ENCODE results near the gene TPK1.
"Not testable (repeated sequence)": the region's sequence is repeated elsewhere in the genome, so short reads cannot be mapped to it uniquely, and the experiment has no call there.

Gene TPK1

DNA sequence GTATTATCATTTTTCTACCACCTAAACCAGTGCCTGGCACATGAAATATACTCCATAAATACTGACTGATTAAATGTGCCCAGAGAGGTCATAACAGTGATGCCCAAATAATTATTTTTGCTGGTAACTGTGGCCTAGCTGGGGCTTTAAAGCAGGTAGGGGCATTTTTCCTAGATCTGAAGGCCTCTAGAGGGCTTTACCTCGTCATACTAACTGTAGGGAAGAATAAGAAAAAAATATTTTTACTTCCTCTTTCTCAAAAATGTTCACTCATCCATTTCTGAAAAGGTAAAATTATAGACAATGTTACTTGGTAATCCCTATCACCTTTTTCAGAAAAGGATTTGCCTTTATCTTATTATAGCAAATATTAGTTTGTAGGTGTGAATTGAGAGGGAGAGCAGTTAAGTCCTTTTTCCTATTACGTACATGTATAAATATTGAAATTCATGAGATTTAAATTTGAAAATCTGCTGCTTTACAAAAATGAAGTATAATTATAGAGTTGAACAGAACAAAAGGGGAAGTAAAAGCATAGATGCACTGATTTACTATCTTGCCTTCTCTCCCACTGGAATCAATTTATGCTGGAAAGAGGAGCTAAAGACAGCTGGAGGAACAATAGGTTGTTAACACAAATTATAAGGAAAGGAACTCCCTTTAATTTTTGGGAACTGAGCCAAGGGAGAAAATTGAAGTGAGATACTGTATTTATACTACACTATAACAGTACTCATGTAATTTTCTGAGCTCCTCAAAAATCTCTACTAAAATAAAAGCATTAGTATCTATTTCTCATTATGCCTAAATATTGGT is 360.8 kb downstream of the TPK1 start:
- no peak for DNase-seq (ENCODE audit: low read depth in 2 of 2)

DNA sequence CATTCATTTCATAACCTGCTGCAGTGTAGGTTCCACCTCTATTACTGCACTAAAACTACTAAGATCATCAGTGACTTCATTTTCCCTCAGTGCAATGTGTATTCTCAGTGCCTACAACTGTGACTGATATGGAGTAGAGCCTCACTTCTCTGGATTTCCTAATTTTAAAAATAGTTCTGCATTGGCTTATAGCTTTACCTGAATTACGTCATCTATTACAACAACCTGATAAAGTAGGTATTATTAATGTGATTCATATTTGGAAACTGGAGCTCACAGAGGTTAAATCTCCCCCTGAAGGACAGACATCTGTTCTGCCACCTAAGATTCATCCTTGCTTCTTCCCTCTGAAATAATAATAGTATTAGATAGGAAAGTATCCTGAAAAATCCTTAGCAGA is 361.5 kb downstream of the TPK1 start:
- no peak for DNase-seq (ENCODE audit: low read depth in 2 of 2)

DNA sequence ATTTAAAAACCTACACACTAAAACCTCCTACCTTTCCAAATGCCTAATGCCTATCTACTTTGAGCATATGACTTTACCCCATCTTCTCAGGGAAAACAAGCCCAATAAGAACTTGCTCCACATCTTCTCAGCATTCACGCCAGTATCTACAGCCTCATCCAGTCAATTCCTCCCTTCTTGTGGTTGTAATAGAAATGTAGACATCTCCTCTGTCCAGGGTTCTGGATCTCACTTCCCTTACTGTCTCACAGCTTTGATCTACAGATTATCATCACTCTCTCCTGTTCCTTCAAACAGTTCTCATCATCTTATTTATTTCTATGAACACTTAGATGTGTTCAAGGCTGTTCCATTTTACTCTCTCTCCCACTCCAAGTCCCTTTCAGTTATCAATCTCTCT is 361.9 kb downstream of the TPK1 start:
- no peak for DNase-seq (ENCODE audit: low read depth in 2 of 2)

DNA sequence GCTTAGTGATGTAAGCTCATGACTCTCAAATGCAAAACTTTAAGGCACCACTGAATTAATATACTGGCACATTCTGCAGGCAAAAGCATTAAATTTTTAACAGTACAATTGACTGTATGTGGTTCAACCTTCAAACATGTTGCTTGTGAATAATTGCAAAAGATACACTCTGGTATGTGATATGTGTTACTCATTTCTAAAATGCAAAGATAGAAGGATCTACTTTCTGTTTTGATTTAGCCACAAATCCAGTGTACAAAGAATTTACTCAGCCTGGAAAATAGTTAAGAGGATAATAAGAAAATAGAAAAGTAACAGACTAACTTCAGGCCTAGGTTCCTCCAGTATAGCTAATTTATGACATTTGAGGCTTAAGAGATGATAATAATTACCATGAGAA is 365.8 kb downstream of the TPK1 start:
- no peak for DNase-seq (ENCODE audit: low read depth in 2 of 2)

DNA sequence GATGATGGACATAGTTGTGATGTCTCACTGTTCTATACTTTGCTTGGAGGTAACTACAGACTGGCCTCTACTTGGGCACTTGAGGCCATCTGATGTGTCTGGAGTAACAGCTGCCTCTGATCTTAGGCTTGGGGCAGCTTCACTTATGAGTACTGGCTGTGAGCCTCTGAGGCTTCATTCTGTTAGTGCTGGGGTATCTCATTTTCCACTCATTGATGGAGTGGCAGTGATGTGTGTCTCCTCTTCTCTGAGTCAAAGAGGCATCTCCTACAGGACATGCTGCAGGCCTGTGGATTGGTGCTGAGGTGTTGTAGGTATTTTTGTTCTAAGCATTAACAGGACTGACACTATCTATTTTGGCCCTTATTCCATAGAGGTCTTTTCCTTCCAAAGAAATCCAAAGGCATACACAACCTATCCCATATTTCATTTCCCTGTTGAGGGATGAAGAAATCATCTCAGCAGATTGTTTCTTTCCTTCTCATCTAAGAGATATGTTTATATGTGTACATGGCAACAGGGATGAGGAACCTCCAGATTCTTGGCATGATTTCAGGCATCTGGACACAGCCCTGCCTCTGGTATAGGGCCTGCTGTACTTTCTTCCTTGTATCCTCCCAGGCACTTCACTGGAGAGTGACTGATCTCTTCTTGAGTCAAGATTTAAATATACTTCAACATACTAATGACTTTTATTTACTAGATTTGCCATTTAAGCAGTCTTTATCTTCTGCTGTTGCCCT is 366.7 kb downstream of the TPK1 start:
- no peak for DNase-seq (ENCODE audit: low read depth in 2 of 2)

DNA sequence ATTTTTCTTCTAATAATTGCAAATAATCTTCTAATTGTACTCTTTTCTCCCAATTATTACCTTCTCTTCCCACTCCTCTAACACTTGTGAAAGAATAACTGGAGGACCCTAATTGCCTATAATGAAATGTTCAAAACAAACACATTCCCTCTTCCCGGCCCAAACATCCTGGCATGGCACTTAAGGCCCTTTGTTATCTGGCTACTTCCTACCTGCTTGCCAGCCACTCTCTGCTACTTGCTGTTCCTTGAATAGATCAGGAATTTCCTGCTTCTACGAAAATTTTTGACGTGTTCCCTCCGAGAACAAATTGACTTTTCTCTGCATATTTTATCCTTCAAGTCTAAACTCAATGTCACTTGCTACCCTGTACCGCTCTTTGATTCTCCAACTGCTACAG is 376.2 kb downstream of the TPK1 start:
- no peak for DNase-seq (ENCODE audit: low read depth in 2 of 2)

DNA sequence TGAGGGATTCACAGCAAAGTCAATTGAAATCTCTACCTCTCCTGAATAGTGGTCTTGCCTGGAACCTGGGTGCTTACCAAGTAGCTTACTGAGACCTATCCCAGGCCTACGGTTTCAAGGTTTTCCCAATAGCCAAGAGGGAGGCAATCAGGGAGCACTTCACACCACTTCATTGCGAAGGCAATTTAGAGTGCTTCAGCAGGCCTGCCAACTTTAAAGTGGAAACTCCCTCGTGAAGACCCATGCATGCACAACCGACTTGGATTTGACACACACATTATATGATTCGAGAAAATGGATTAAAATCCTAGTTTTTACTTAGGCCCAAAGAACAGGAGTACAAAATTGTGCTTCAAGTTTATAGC is 380.8 kb downstream of the TPK1 start:
- no peak for DNase-seq (ENCODE audit: low read depth in 2 of 2)

DNA sequence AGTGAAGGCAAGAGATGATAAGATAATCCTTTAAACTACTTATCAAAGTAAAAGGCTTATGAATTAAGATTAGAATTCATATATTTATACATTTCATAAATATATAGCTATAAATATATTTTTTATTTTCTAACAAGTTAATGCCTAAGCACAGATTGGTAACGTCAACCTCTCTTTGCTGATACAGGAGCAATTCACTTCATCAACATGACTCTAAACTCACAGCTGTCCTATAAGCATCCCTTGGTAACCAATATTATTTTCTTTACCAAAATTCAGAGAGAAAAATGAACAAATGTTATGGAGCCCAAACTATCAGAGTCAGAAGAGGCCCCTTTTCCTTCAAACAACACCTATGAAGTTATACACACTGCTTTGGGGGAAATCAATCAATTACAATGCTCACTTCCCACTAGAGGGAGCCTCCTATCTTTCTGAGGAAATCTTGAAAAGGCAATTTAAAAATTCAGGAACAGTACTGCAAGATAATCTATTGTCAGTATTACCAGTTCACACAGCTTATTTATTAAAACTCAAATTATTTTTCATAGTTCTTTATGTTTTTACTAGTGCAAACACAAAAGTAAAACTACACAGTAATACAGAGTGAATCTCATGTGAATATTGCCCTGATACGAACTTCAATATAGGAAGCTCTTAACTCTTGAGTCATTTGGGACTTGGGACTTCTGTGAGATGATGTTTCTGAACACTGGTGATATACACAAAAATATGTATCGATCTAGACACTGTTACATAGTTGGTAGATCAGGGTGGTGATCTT is 381.4 kb downstream of the TPK1 start:
- DNase-seq (ENCODE audit: low read depth in 2 of 2) = no peak

DNA sequence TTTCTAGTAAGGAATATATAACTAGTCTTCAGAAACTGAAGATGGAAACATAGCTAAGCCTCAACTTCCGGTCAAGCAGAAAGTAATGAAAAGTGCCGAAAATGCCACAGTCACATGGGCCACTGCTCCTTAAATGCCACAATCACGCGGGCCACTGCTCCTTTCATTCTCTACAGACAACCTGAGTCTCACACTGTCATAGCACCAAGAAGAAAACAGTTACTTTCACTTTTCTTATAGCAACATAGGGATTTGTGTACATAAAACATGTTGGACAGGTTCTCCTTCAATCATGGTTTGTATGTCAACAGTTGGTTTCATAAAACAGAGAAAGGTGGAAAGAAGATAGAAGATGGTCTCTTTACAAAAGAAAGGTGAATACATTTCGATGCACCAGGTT is 383.8 kb downstream of the TPK1 start:
- DNase-seq (ENCODE audit: low read depth in 2 of 2) = no peak

DNA sequence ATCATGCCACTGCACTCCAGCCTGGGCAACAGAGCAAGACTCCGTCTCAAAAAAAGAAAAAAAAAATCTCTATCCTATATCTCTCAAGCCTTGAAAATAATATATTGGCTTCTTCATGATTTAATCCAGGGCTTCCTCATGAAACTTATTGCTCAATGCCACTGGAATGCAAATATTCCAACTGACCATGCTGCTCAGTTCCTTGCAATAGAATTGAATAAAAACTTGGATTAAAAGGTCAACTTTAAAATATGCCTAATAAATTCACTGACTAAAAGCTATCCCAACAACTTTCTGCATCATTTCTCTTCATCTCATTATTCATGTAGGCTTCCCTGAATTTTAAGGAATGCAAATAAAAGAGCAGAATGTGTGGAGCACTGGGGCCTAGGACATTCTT is 390.3 kb downstream of the TPK1 start:
- no peak for DNase-seq (ENCODE audit: low read depth in 2 of 2)

DNA sequence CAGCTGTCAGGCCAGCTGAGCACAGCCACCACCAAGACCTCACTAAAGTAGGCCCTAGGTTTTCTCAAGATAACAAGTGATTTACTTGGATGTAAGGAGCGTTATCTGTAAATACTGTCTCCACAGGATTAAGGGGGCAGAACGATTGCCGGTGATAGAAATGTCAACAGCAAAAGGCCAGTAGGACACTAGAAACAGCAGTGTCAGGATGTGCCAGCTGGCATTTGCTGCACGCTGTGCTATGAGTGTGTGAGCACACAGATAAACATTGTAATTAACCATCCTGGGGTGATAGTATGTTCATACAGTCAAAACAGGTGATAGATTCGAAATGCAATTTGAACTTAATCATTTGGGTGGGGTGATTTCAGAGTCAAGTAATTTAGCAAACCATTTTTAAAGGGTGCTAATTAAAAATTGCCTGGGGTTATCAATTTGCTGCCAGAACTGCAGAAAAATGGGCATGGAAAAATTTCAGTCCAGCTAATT is 396.1 kb downstream of the TPK1 start:
- no peak for DNase-seq (ENCODE audit: low read depth in 2 of 2)

DNA sequence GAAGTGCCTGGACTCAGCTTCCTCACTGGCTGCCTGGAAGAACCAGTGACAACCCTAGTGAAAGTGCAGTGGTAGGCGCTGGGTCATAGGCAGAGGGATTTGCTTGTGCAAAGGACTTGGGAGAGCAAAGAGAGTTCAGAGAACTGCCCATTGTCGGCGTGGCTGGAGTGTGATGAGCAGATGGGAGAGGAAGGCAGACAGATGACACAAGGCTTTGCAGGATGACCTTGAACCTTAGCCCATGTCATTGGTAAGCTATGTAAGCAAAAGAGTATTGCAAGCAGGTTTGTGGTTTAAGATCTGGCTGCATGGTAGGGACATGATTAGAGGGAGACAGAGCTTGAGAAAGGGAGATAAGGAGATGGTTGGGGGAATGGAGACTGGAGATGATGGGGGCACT is 397.1 kb downstream of the TPK1 start:
- DNase-seq (ENCODE audit: low read depth in 2 of 2) = no peak

DNA sequence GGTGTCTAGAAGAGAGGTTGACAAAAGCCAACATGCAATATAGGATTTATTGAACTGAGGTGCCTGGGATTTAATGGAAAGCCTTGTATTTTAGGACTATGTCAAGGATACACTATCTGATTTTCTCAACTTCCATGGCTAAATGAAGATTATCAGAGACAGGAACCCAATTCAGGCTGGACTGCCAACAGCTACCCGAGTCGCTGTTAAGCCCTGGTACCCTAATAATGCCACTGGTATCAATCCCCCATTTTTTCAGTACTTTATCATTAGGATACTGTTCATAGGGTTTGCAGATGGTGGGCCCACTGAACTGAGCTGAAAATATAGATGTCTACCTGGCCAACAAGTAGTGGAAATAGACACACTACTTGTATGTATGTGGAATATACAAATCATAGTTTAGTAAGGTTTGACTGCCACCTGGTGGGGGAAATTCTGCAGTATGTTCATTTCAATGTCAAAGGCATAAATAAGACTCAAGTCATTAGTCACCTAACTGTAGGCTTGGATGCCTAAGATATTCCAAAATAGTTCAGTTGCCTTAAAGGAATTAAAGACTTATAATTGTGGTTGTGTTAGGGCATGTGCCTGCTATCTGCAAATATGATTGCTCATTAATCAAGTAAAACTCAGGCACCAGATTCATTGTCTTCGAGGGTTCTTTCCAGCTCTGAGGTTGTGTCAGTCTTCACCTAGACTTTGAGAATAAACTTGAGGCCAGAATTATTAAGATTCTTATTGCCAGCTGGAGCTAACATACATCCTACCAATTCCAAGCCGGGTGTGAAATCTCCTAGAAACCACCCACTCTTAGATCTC is 398.3 kb downstream of the TPK1 start:
- DNase-seq (ENCODE audit: low read depth in 2 of 2) = peak in 1 of 2 experiments; percentile 49

DNA sequence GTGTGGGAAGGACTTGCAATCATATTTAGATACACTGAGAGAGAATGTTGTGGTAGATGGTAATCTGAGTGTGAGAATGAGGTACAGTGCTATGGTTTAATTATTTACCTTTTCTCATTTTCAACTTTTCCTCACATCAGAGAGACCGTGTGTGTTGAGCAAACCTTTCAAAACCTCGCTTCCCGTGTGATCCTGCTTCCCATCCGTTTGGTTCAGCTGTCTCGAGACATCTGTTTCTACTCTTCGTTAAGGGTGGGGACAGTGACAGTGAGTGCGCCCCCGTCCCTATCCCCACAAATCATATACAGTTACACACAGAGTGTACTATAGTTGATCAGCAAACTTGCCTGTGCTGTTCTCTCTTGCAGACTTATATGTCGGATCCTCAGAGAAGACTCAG is 399.4 kb downstream of the TPK1 start:
- DNase-seq (ENCODE audit: low read depth in 2 of 2) = no peak

DNA sequence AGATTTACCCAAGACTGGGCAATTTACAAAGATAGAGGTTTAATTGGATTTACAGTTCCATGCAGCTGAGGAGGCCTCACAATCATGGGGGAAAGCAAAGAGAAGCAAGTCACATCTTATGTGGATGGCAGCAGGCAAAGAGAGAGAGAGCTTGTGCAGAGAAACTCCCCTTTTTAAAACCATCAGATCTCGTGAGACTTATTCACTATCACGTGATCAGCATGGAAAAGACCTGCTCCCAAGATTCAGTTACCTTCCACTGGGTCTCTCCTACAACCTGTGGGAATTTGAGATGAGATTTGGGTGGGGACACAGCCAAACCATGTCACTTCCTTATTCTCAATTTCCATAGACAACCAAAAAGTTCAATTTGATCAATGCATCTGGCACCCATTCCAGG is 407.4 kb downstream of the TPK1 start:
- no peak for DNase-seq (ENCODE audit: low read depth in 2 of 2)

DNA sequence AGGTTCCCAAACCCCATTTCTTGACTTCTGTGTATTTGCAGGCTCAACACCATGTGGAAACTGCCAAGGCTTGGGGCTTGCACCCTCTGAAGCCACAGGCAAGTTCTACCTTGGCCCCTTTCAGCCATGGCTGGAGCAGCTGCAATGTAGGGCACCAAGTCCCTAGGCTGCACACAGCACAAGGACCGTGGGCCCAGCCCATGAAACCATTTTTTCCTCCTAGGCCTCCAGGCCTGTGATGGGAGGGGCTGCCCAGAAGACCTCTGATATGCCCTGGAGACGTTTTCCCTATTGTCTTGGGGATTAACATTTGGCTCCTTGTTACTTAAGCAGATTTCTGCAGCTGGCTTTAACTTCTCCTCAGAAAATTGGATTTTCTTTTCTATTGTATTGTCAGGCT is 408.3 kb downstream of the TPK1 start:
- DNase-seq (ENCODE audit: low read depth in 2 of 2) = not testable (repeated sequence)

DNA sequence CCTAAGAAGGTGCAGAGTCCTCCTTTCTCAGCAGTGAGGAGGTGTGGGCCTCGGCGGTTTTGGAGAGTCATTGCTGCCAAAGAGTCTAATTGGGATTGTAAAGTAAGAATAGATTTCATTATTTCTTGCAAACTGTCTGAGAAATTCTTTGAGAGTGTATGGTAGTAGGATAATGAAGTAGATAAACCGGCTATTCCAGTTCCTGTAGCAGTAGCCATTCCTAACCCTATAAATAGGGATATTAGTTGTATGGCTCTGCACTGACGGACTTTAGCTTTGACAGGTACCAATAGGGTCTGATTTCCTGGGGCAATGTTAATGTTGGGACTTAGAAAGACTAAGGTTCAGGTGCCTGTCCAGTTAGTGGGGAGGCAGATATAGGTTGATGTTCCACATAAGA is 416.9 kb downstream of the TPK1 start:
- DNase-seq (ENCODE audit: low read depth in 2 of 2) = not testable (repeated sequence)

DNA sequence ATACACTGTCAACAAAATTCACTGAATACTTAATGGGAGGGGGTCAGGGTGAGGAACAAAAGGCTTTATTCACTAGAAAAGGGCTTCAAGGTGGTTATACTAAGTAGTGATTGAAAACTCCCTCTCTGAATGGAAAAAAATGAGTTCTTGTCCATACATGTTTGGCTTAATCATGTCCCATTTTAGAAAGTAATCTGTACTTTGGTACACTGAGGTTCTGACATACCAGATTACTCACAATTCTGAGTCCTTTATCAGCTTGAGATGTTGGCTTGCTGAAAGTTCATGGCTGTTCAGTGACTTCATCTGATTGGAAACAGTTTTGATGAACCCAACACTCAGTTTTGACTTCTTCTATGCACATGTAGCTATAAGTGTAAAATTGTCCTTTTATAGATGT is 419.5 kb downstream of the TPK1 start:
- no peak for DNase-seq (ENCODE audit: low read depth in 2 of 2)

DNA sequence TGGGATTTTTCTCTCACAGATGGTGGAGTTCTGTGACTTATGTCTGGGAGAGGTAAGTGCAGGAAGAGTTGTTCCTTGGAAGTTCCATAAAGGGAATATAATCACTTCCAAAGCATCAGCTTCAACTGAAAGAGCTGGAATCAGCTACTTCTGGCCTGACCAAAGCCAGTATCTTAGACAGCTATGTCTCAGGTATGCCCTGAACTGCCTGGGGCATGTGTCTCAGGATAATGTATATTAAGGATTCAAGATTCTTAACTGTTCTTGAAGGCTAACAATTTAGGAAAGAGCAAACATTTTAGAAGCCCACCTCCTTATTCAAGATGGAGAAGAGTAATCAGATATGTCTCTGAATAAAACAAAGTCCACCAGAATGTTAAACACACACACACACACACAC is 420.0 kb downstream of the TPK1 start:
- DNase-seq (ENCODE audit: low read depth in 2 of 2) = no peak

DNA sequence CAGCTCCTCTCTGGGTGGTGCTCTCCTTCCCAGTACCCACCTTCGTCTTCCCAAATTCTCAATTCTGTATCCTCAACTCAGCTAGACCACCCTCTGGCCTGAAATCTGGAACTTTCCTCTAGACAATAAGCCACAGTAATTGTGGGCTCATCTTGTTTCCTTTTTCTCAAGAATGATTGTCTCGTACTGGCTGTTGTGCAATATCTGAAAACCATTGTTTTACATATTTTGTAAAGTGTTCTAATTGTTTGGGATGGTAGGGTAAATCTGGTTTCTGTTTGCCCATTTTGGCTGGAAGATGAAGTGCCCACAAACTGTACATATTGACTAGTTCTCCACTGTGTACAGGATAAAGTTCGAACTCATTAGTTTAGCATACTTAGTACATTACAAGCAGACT is 421.0 kb downstream of the TPK1 start:
- no peak for DNase-seq (ENCODE audit: low read depth in 2 of 2)

DNA sequence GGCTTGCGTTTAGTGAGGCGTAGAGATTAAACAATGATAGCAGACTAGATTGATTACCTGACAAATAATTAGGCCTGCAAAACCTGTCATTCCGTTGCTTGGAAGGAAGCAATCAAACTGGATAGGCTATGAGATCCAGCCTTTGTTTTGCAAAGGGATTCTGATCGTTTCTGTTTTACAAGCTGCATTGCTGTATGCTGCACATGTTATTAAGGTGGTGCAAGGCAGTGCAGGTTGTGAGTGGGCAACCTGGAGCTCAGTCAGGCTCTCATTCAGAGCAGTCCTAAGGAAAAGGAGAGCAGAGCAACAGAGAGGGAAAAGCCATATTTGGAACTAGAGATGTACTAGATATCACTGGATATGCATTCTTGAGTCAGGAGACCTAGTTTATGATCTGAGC is 425.4 kb downstream of the TPK1 start:
- no peak for DNase-seq (ENCODE audit: low read depth in 2 of 2)

DNA sequence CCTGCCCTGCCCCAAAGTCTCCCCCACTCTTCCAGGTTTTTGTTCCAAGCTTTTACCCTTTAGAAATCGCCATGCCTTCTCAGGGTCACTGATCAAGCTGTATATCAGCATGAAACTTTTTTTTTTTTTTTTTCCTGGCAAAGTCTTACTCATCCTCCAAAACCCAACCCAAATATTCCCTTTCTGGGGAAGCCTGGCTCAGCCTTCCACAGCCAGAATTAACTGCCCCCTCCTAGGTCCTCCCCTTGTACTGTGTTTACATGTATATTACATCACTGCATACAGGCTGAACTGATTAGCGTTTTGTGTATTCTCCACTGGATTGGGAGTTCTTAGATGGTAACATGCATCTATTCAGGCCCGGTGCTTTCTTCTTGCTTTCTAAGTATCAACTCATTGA is 427.7 kb downstream of the TPK1 start:
- no peak for DNase-seq (ENCODE audit: low read depth in 2 of 2)

Data from stimulated activated CD4-positive, alpha-beta T cell treated with anti-CD3 and anti-CD28 coated beads, Interleukin-12 subunit alpha, Interleukin-12 subunit beta, amount 100 ng/mL, for 24 hours (primary cell).